Lower leg skin (tissue), 3 donors: ENCODE measurements around the gene TPST2.

Experiments used
- POLR2A ChIP-seq, 2 donors: fragments of 450-650 bp; IDR thresholded peaks; one replicate each; pipeline ENCODE4 v1.6.1; 2016 to 2017; ENCODE audit warnings: antibody characterized with exemption in 2 of 2, mild to moderate bottlenecking in 1 of 2, moderate library complexity in 1 of 2
- TF ChIP-seq, protein P1 (sequence below), 3 donors: fragments of 450-650 bp; IDR thresholded peaks; one replicate each; pipeline ENCODE4 v1.5.1; 2016; ENCODE audit warnings: antibody characterized with exemption in 3 of 3, mild to moderate bottlenecking in 3 of 3, moderate library complexity in 2 of 3

DNA sequence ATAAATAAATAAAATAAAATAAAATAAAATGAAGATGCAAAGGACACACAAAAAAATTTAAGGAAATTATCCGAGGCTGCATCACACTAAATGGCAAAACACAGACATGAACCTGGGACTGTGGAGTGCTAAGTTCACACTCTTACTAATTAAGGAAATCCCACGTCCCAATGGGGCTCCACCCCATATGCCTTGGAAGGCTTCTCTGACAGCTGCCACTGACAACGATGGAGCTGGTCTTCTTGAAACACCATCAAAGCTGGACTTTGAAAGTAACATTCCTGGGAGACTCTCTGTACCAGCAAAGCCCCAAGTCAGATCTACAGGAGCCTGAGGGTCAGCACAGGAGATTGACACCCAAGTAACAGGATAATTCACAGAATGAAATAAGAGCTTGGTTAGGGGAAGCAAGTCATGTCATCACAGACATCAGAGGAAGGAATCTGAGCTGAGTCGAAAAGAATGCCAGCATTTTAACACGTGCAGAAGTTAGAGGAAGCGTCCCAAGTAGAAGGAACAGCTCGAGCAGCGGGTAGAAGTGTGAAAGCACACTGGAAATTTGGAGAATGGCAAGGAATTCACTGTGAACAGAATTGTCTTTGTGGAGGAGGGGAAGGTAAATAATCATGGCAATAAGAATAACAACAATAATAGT lies 13.8 kb downstream of the TPST2 start:
- TF ChIP-seq, protein P1, sequence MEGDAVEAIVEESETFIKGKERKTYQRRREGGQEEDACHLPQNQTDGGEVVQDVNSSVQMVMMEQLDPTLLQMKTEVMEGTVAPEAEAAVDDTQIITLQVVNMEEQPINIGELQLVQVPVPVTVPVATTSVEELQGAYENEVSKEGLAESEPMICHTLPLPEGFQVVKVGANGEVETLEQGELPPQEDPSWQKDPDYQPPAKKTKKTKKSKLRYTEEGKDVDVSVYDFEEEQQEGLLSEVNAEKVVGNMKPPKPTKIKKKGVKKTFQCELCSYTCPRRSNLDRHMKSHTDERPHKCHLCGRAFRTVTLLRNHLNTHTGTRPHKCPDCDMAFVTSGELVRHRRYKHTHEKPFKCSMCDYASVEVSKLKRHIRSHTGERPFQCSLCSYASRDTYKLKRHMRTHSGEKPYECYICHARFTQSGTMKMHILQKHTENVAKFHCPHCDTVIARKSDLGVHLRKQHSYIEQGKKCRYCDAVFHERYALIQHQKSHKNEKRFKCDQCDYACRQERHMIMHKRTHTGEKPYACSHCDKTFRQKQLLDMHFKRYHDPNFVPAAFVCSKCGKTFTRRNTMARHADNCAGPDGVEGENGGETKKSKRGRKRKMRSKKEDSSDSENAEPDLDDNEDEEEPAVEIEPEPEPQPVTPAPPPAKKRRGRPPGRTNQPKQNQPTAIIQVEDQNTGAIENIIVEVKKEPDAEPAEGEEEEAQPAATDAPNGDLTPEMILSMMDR (IDR thresholded peaks at IDR 0.05): no peak
- TF ChIP-seq POLR2A (IDR thresholded peaks at IDR 0.05): no peak
